ENCODE measurements around the gene SLFN12L. TPM values are rescaled to one million over a fixed set of nuclear protein-coding genes. Genes with fewer than 3 reads are reported as not detected.
"Not testable (repeated sequence)": the region's sequence is repeated elsewhere in the genome, so short reads cannot be mapped to it uniquely, and the experiment has no call there.

SLFN12L gene
- total RNA-seq, 2 donors from 2014 or later: not detected

DNA sequence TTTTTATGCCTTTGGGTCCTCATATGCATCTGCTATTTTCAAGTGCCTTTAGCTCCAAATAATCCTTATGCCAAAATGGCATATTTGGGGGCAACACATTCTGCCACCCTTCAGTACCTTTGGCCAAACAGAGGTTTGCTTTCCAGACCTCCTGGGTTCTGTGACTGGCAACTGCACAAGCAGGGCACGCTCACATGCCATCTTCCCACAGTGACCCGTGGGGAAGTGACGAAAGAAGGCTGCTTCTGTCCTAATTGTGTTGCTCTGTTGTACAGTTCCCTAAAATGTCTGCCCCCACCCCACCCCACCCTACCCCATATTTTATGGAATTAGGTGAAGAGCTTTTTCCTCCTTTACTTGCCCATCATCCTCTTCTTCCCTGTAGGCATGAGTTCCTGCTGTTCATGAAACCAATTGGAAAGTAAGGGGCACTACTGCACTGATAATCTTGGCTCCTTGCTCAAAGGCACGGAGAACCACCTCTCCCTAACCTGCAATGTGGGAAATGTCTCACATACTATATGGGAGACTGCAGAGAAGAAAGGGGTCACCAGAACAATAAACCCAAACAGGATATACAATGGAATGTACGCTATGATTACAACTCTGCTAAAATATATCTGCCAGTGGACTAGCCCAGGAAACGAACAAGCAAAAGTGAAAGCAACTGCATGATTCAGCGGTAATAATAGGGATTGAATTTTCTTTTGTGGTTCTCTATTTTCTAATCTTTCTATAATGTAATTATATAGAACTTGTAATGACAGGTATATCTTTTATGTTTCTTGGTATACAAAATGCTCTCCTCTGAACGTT is 3.3 kb upstream of the SLFN12L start:
- H3K4me1 Mint-ChIP-seq: no peaks in the 10 kb centered on the region
- no peak overlapping the region for H3K4me3 Mint-ChIP-seq
- DNase-seq: no peak
- H3K4me3 ChIP-seq (ENCODE audit: low read length): no peak overlapping the region
- no peaks in the 10 kb centered on the region for H3K9me3 ChIP-seq (ENCODE audit: control insufficient read depth, low read length)
- H3K9me3 Mint-ChIP-seq: no peaks in the 10 kb centered on the region
- H3K4me1 ChIP-seq (ENCODE audit: control insufficient read depth, insufficient read depth, low read length): no peaks in the 10 kb centered on the region
- 94 to 100% methylated on average over 1 to 6 of the region's 8 CpGs for WGBS, 2 experiments (ENCODE audit: insufficient coverage in 1 of 2, insufficient read length in 1 of 2)
- TF ChIP-seq, protein P1, sequence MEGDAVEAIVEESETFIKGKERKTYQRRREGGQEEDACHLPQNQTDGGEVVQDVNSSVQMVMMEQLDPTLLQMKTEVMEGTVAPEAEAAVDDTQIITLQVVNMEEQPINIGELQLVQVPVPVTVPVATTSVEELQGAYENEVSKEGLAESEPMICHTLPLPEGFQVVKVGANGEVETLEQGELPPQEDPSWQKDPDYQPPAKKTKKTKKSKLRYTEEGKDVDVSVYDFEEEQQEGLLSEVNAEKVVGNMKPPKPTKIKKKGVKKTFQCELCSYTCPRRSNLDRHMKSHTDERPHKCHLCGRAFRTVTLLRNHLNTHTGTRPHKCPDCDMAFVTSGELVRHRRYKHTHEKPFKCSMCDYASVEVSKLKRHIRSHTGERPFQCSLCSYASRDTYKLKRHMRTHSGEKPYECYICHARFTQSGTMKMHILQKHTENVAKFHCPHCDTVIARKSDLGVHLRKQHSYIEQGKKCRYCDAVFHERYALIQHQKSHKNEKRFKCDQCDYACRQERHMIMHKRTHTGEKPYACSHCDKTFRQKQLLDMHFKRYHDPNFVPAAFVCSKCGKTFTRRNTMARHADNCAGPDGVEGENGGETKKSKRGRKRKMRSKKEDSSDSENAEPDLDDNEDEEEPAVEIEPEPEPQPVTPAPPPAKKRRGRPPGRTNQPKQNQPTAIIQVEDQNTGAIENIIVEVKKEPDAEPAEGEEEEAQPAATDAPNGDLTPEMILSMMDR (conservative IDR thresholded peaks at IDR 0.05): no peak
- H3K36me3 ChIP-seq (ENCODE audit: control insufficient read depth, insufficient read depth, low read length): no peaks in the 10 kb centered on the region
- no peak overlapping the region for H3K9ac ChIP-seq (ENCODE audit: extremely low read depth, low read length, poor library complexity, severe bottlenecking)
- peaks cover 12% of the 10 kb centered on the region for H3K27me3 Mint-ChIP-seq (ENCODE audit: insufficient read depth)
- H3K36me3 Mint-ChIP-seq (ENCODE audit: low read depth): no peaks in the 10 kb centered on the region
- H3K27me3 ChIP-seq (ENCODE audit: control insufficient read depth, insufficient read depth, low read length, poor library complexity, severe bottlenecking): no peaks in the 10 kb centered on the region
- H3K27ac Mint-ChIP-seq: no peak overlapping the region
- no peak overlapping the region for H3K27ac ChIP-seq (ENCODE audit: low read depth, low read length)

DNA sequence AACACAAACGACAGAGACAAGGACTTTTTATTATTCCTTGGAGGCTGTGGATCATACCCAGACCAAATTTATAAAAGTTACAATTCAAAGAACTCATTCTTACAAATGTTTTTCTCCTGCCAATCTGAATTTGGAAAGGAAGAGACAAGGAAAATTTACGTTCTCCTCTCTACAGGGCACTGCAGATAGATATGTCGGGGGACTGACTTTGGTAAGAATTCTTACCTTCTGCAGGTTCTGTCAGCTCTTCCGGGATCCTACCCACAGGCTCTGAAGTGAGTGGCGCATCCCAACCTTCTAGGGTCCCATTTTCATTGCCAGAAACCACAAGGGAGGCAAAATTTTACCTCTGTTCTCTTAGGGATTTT is 2.2 kb upstream of the SLFN12L start:
- H3K9me3 Mint-ChIP-seq: no peaks in the 10 kb centered on the region
- no peaks in the 10 kb centered on the region for H3K36me3 Mint-ChIP-seq (ENCODE audit: low read depth)
- no peak overlapping the region for H3K4me3 ChIP-seq (ENCODE audit: low read length)
- WGBS, 2 experiments (ENCODE audit: insufficient coverage in 1 of 2, insufficient read length in 1 of 2): 62 to 65% methylated on average over 5 of the region's 5 CpGs
- H3K27ac ChIP-seq (ENCODE audit: low read depth, low read length): no peak overlapping the region
- H3K27me3 ChIP-seq (ENCODE audit: control insufficient read depth, insufficient read depth, low read length, poor library complexity, severe bottlenecking): no peaks in the 10 kb centered on the region
- no peak overlapping the region for H3K4me3 Mint-ChIP-seq
- H3K4me1 Mint-ChIP-seq: no peaks in the 10 kb centered on the region
- no peaks in the 10 kb centered on the region for H3K36me3 ChIP-seq (ENCODE audit: control insufficient read depth, insufficient read depth, low read length)
- no peak for DNase-seq
- TF ChIP-seq, protein P1 (conservative IDR thresholded peaks at IDR 0.05): no peak
- no peak overlapping the region for H3K27ac Mint-ChIP-seq
- H3K27me3 Mint-ChIP-seq (ENCODE audit: insufficient read depth): peaks cover 4% of the 10 kb centered on the region
- H3K9me3 ChIP-seq (ENCODE audit: control insufficient read depth, low read length): no peaks in the 10 kb centered on the region
- no peaks in the 10 kb centered on the region for H3K4me1 ChIP-seq (ENCODE audit: control insufficient read depth, insufficient read depth, low read length)
- no peak overlapping the region for H3K9ac ChIP-seq (ENCODE audit: extremely low read depth, low read length, poor library complexity, severe bottlenecking)

DNA sequence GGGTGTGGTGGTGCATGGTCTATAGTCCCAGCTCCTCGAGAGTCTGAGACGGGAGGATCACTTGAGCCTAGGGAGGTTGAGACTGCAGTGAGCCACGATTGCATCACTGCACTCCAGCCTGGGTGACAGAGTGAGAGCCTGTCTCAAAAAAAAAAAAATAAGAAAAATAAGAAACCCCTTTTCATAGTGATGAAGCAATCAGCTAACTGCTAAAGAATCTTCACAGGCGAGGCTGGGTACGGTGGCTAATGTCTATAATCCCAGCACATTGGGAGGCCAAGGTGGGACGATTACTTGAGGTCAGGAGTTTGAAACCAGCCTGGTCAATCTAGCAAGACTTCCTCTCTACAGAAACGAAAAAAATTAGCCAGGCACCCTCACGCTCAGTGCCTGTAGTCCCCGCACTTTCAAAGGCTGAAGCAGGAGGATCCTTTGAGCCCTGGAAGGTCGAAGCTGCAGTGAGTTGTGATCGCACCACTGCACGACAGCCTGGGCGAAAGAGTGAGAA is 760 bp downstream of the SLFN12L start:
- H3K27me3 Mint-ChIP-seq (ENCODE audit: insufficient read depth): no peaks in the 10 kb centered on the region
- H3K27ac ChIP-seq (ENCODE audit: low read depth, low read length): no peak overlapping the region
- TF ChIP-seq, protein P1 (conservative IDR thresholded peaks at IDR 0.05): no peak
- no peak overlapping the region for H3K9ac ChIP-seq (ENCODE audit: extremely low read depth, low read length, poor library complexity, severe bottlenecking)
- DNase-seq: no peak
- H3K4me3 ChIP-seq (ENCODE audit: low read length): no peak overlapping the region
- no peaks in the 10 kb centered on the region for H3K9me3 Mint-ChIP-seq
- H3K4me3 Mint-ChIP-seq: no peak overlapping the region
- no peaks in the 10 kb centered on the region for H3K4me1 ChIP-seq (ENCODE audit: control insufficient read depth, insufficient read depth, low read length)
- H3K4me1 Mint-ChIP-seq: no peaks in the 10 kb centered on the region
- WGBS, 2 experiments (ENCODE audit: insufficient coverage in 1 of 2, insufficient read length in 1 of 2): 85 to 91% methylated on average over 10 to 13 of the region's 13 CpGs
- no peaks in the 10 kb centered on the region for H3K36me3 ChIP-seq (ENCODE audit: control insufficient read depth, insufficient read depth, low read length)
- no peaks in the 10 kb centered on the region for H3K36me3 Mint-ChIP-seq (ENCODE audit: low read depth)
- H3K27me3 ChIP-seq (ENCODE audit: control insufficient read depth, insufficient read depth, low read length, poor library complexity, severe bottlenecking): no peaks in the 10 kb centered on the region
- no peak overlapping the region for H3K27ac Mint-ChIP-seq
- no peaks in the 10 kb centered on the region for H3K9me3 ChIP-seq (ENCODE audit: control insufficient read depth, low read length)

DNA sequence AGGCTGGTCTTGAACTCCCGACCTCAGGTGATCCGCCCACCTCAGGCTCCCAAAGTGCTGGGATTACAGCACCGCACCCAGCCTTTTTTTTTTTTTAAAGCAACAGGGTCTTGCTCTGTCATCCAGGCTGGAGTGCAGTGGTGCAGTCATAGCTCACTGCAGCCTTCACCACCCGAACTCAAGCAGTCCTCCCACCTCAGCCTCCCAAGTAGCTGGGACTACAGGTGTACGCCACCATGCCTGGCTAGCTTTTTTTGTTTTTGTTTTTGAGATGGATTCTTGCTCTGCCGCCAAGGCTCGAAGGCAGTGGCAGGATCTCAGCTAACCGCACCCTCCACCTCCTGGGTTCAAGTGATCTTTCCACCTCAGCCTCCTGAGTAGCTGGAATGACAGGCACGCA is 2.1 kb downstream of the SLFN12L start:
- H3K4me3 Mint-ChIP-seq; DNase-seq; H3K9me3 ChIP-seq (ENCODE audit: control insufficient read depth, low read length); H3K27me3 ChIP-seq (ENCODE audit: control insufficient read depth, insufficient read depth, low read length, poor library complexity, severe bottlenecking); H3K4me1 Mint-ChIP-seq; H3K36me3 Mint-ChIP-seq (ENCODE audit: low read depth); H3K27ac ChIP-seq (ENCODE audit: low read depth, low read length); H3K27ac Mint-ChIP-seq; H3K36me3 ChIP-seq (ENCODE audit: control insufficient read depth, insufficient read depth, low read length); H3K4me1 ChIP-seq (ENCODE audit: control insufficient read depth, insufficient read depth, low read length); H3K27me3 Mint-ChIP-seq (ENCODE audit: insufficient read depth); H3K9me3 Mint-ChIP-seq; H3K4me3 ChIP-seq (ENCODE audit: low read length); H3K9ac ChIP-seq (ENCODE audit: extremely low read depth, low read length, poor library complexity, severe bottlenecking): not testable (repeated sequence)
- 92 to 94% methylated on average over 3 to 9 of the region's 9 CpGs for WGBS, 2 experiments (ENCODE audit: insufficient coverage in 1 of 2, insufficient read length in 1 of 2)
